IMR-90 (cell line): ENCODE results near the gene PSMD8. TPM values are rescaled to one million over a fixed set of nuclear protein-coding genes. Genes with fewer than 3 reads are reported as not detected.

Experiments used
- polyA plus RNA-seq, 3 experiments: library from polyadenylated mRNA; depleted of rRNA; stranded (reverse); fragments of >200 nt; gene quantifications; 2 replicates each; pipeline ENCODE4 v1.2.3, GENCODE V29; 2012; ENCODE audit warnings: low replicate concordance in 1 of 3
- total RNA-seq: library from RNA; depleted of rRNA; stranded (reverse); fragments of >200 nt; gene quantifications from 2 replicates; pipeline ENCODE4 v1.2.3, GENCODE V29; 2012; rRNA removed

Gene PSMD8
- total and polyA plus RNA-seq, 2 of the 4 experiments (the other 2 are of a cell fraction), result 475 to 644 TPM

Other genes starting within 250 kb of the PSMD8 start
- gene DPF1, start 150.3 kb upstream of the PSMD8 start, total RNA-seq, result 3.2 and 4.2 TPM in 2 replicates
- gene DPF1, start 150.3 kb upstream of the PSMD8 start, polyA plus RNA-seq (2012; rRNA removed), result 5.5 and 6.3 TPM in 2 replicates
- not detected in 2 replicates for gene PPP1R14A, start 118.2 kb upstream of the PSMD8 start, total RNA-seq
- 0.84 and 2.0 TPM in 2 replicates for gene PPP1R14A, start 118.2 kb upstream of the PSMD8 start, polyA plus RNA-seq (2012; rRNA removed)
- gene SPINT2, start 110.0 kb upstream of the PSMD8 start, total RNA-seq, result 0.28 and 0.54 TPM in 2 replicates
- 1.2 and 2.2 TPM in 2 replicates for gene SPINT2, start 110.0 kb upstream of the PSMD8 start, polyA plus RNA-seq (2012; rRNA removed)
- gene C19orf33, start 70.3 kb upstream of the PSMD8 start, total RNA-seq, result 1.4 TPM in 1 of 2 replicates, not detected in the other
- 0.80 and 0.96 TPM in 2 replicates for gene C19orf33, start 70.3 kb upstream of the PSMD8 start, polyA plus RNA-seq (2012; rRNA removed)
- 72.2 and 78.9 TPM in 2 replicates for gene YIF1B, start 58.6 kb upstream of the PSMD8 start, total RNA-seq
- gene YIF1B, start 58.6 kb upstream of the PSMD8 start, polyA plus RNA-seq (2012; rRNA removed), result 162 and 165 TPM in 2 replicates
- gene KCNK6, start 54.7 kb upstream of the PSMD8 start, total RNA-seq, result 2.7 and 2.8 TPM in 2 replicates
- 3.9 and 4.5 TPM in 2 replicates for gene KCNK6, start 54.7 kb upstream of the PSMD8 start, polyA plus RNA-seq (2012; rRNA removed)
- gene CATSPERG, start 38.7 kb upstream of the PSMD8 start, total RNA-seq, result 0.18 TPM in 1 of 2 replicates, not detected in the other
- 0.16 and 0.34 TPM in 2 replicates for gene CATSPERG, start 38.7 kb upstream of the PSMD8 start, polyA plus RNA-seq (2012; rRNA removed)
- gene GGN, start 13.5 kb downstream of the PSMD8 start, total RNA-seq, result under 0.01 TPM in 1 of 2 replicates, not detected in the other
- gene GGN, start 13.5 kb downstream of the PSMD8 start, polyA plus RNA-seq (2012; rRNA removed), result 0.65 and 0.99 TPM in 2 replicates
- 0.56 and 0.90 TPM in 2 replicates for gene SPRED3, start 14.1 kb downstream of the PSMD8 start, total RNA-seq
- gene SPRED3, start 14.1 kb downstream of the PSMD8 start, polyA plus RNA-seq (2012; rRNA removed), result 6.3 and 7.9 TPM in 2 replicates
- 3.6 and 4.2 TPM in 2 replicates for gene FAM98C, start 28.5 kb downstream of the PSMD8 start, total RNA-seq
- 17.9 and 20.8 TPM in 2 replicates for gene FAM98C, start 28.5 kb downstream of the PSMD8 start, polyA plus RNA-seq (2012; rRNA removed)
- not detected in 2 replicates for gene RASGRP4, start 51.6 kb downstream of the PSMD8 start, total RNA-seq
- gene RASGRP4, start 51.6 kb downstream of the PSMD8 start, polyA plus RNA-seq (2012; rRNA removed), result not detected in 2 replicates
- gene RYR1, start 59.1 kb downstream of the PSMD8 start, total RNA-seq, result under 0.01 TPM in 1 of 2 replicates, not detected in the other
- gene RYR1, start 59.1 kb downstream of the PSMD8 start, polyA plus RNA-seq (2012; rRNA removed), result 0.03 TPM in 1 of 2 replicates, not detected in the other
- not detected in 2 replicates for gene MAP4K1, start 243.4 kb downstream of the PSMD8 start, total RNA-seq
- gene MAP4K1, start 243.4 kb downstream of the PSMD8 start, polyA plus RNA-seq (2012; rRNA removed), result 0.16 and 0.22 TPM in 2 replicates
- 965 and 1,137 TPM in 2 replicates for gene EIF3K, start 244.6 kb downstream of the PSMD8 start, total RNA-seq
- 524 and 575 TPM in 2 replicates for gene EIF3K, start 244.6 kb downstream of the PSMD8 start, polyA plus RNA-seq (2012; rRNA removed)